ENCODE measurements around the gene SHROOM2.
A peak's percentile ranks its signal among the peaks of the same experiment; 100 is the strongest.
"Not testable (repeated sequence)": the region's sequence is repeated elsewhere in the genome, so short reads cannot be mapped to it uniquely, and the experiment has no call there.

The SHROOM2 gene

GRCh38 chrX:9758021-9758638, 28.1 kb upstream of the SHROOM2 start:
- H3K36me3 ChIP-seq (ENCODE audit: control insufficient read depth, insufficient read depth, low read length): peaks cover 3% of the 10 kb centered on the region
- no peaks in the 10 kb centered on the region for H3K27me3 ChIP-seq (ENCODE audit: control insufficient read depth, insufficient read depth, low read length)
- no peak overlapping the region for H3K9ac ChIP-seq (ENCODE audit: low read depth, low read length)
- H3K9me3 ChIP-seq (ENCODE audit: control insufficient read depth, insufficient read depth, low read length): no peaks in the 10 kb centered on the region
- no peaks in the 10 kb centered on the region for H3K4me1 ChIP-seq (ENCODE audit: control insufficient read depth, insufficient read depth, low read length)
- no peak overlapping the region for H3K4me3 ChIP-seq (ENCODE audit: low read depth, low read length)

DNA sequence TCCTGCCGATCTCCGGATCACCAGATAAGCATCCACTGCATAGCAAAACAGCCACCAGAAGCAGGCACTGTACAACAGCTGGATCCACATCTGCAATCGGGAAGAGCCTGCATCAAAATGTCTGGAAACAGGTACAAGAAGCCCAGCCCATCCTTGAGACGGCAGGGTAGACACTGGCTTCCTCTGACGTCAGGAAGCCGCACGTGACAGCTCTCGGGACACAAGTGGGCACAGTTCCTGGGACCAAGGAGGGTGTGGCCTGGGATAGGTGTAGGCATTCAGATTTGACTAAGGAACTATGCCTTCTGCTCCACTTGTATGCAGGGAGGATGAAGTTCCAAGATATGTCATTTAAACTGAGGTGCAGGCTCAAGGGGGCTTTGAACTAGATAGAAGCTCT, 26.9 kb upstream of the SHROOM2 start:
- Histone ChIP-seq H3K4me3 (ENCODE audit: low read depth, low read length) (no peak overlapping the region), H3K9ac (ENCODE audit: low read depth, low read length) (no peak overlapping the region), H3K27me3 (ENCODE audit: control insufficient read depth, insufficient read depth, low read length) (no peaks in the 10 kb centered on the region), H3K4me1 (ENCODE audit: control insufficient read depth, insufficient read depth, low read length) (no peaks in the 10 kb centered on the region), H3K9me3 (ENCODE audit: control insufficient read depth, insufficient read depth, low read length) (no peaks in the 10 kb centered on the region), H3K36me3 (ENCODE audit: control insufficient read depth, insufficient read depth, low read length) (no peaks in the 10 kb centered on the region)

GRCh38 chrX:9765072-9765736, 21.0 kb upstream of the SHROOM2 start:
- Histone ChIP-seq H3K27me3 (ENCODE audit: control insufficient read depth, insufficient read depth, low read length) (no peaks in the 10 kb centered on the region), H3K4me1 (ENCODE audit: control insufficient read depth, insufficient read depth, low read length) (peaks cover 3% of the 10 kb centered on the region), H3K9ac (ENCODE audit: low read depth, low read length) (peak overlapping the region; percentile 37), H3K36me3 (ENCODE audit: control insufficient read depth, insufficient read depth, low read length) (no peaks in the 10 kb centered on the region), H3K9me3 (ENCODE audit: control insufficient read depth, insufficient read depth, low read length) (no peaks in the 10 kb centered on the region), H3K4me3 (ENCODE audit: low read depth, low read length) (peak overlapping the region; percentile 54)

DNA sequence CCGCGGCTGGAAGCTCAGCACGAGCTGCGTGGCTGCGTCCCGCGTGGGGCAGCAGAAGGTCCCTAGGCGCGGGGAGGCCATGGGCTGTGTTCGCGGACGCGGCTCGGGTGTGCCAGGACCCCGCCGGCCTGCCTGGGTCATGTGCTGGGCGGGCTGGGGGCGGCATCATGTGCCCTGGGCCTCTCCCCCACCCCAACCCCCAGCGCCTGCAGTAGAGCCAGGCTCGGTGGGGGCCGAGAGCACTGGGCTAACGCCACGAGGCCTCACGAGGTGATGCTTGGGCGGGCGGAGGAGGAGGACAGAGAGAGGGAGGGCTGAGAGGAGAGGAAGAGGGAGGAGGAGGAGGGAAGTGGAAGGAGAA, 20.5 kb upstream of the SHROOM2 start, which contains the start of gene GPR143:
TSS of gene GPR143 (minus strand) at position 111 of the 361 bp plus-strand sequence. CDS start at position 81, 30 bp downstream.
- Histone ChIP-seq H3K36me3 (ENCODE audit: control insufficient read depth, insufficient read depth, low read length) (no peaks in the 10 kb centered on the region), H3K4me3 (ENCODE audit: low read depth, low read length) (peak within 1 kb of the TSS; percentile 54), H3K9me3 (ENCODE audit: control insufficient read depth, insufficient read depth, low read length) (peaks cover 3% of the 10 kb centered on the region), H3K27me3 (ENCODE audit: control insufficient read depth, insufficient read depth, low read length) (no peaks in the 10 kb centered on the region), H3K4me1 (ENCODE audit: control insufficient read depth, insufficient read depth, low read length) (peaks cover 3% of the 10 kb centered on the region), H3K9ac (ENCODE audit: low read depth, low read length) (peak within 1 kb of the TSS; percentile 37)

DNA sequence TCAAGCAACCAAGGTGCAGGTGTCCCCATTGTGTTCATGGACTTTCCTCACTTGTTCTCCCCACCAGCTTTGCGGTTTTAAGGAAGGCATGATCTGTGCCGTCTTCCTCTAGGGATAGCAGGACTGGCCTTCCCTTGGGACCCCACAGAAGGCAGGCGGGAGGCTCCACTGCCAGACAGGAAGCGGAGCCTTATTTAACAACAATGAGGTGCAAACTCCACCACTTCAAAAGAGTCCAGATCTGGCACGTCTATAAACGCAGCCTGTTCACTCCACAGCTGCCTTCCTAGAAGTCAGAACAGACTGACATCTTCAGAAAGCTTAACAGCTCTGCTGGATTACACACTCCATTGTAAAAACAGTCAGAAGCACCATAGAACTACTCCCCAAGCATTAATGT, 18.9 kb upstream of the SHROOM2 start:
- H3K27me3 ChIP-seq (ENCODE audit: control insufficient read depth, insufficient read depth, low read length): no peaks in the 10 kb centered on the region
- H3K9ac ChIP-seq (ENCODE audit: low read depth, low read length): no peak overlapping the region
- H3K4me1 ChIP-seq (ENCODE audit: control insufficient read depth, insufficient read depth, low read length): peaks cover 3% of the 10 kb centered on the region
- peaks cover 3% of the 10 kb centered on the region for H3K9me3 ChIP-seq (ENCODE audit: control insufficient read depth, insufficient read depth, low read length)
- H3K36me3 ChIP-seq (ENCODE audit: control insufficient read depth, insufficient read depth, low read length): no peaks in the 10 kb centered on the region
- no peak overlapping the region for H3K4me3 ChIP-seq (ENCODE audit: low read depth, low read length)

DNA sequence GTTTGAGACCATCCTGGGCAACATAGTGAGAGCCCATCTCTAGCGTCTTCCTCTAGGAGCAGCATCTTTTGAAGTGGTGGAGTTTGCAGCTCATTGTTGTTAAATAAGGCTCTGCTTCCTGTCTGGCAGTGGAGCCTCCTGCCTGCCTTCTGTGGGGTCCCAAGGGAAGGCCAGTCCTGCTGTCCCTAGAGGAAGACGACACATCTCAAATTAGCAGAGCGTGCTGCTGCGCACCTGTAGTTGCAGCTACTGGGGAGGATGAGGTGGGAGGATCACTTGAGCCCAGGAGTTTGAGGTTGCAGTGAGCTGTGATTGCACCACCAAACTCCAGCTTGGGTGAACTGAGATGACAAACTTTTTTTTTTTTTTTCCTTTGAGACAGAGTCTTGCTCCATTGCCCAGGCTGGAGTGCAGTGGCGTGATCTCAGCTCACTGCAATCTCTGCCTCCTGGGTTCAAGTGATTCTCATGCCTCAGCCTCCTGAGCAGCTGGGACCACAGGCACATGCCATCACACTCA, 17.8 kb upstream of the SHROOM2 start:
- not testable (repeated sequence) for H3K9me3 ChIP-seq (ENCODE audit: control insufficient read depth, insufficient read depth, low read length); H3K27me3 ChIP-seq (ENCODE audit: control insufficient read depth, insufficient read depth, low read length); H3K4me3 ChIP-seq (ENCODE audit: low read depth, low read length); H3K4me1 ChIP-seq (ENCODE audit: control insufficient read depth, insufficient read depth, low read length); H3K36me3 ChIP-seq (ENCODE audit: control insufficient read depth, insufficient read depth, low read length); H3K9ac ChIP-seq (ENCODE audit: low read depth, low read length)

- Histone ChIP-seq H3K4me1 (ENCODE audit: control insufficient read depth, insufficient read depth, low read length) (peaks cover 3% of the 10 kb centered on the region), H3K9ac (ENCODE audit: low read depth, low read length) (no peak overlapping the region)
Measured at GRCh38 chrX:9770319-9770718, 15.9 kb upstream of the SHROOM2 start.

DNA sequence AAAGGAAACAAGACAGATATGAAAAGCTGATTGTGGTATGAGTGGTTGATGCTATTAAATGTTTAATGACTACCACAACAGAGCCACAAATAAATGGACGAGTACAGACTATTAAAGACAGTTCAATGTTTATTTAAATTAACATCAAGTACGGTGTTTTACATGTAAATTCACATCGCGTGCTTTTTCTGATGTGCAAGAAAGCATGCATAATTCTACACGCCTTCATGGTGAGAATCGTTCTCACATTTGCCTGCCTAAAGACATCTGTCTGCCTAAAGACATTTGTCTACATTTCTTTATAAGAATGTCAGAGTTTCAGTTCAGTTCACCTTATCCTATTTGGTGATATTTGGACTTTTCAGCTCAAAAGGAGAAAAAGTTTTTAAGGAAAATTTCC, 13.3 kb upstream of the SHROOM2 start:
- no peak overlapping the region for H3K9ac ChIP-seq (ENCODE audit: low read depth, low read length)
- peaks cover 3% of the 10 kb centered on the region for H3K9me3 ChIP-seq (ENCODE audit: control insufficient read depth, insufficient read depth, low read length)
- no peaks in the 10 kb centered on the region for H3K36me3 ChIP-seq (ENCODE audit: control insufficient read depth, insufficient read depth, low read length)
- H3K4me1 ChIP-seq (ENCODE audit: control insufficient read depth, insufficient read depth, low read length): no peaks in the 10 kb centered on the region
- no peak overlapping the region for H3K4me3 ChIP-seq (ENCODE audit: low read depth, low read length)
- H3K27me3 ChIP-seq (ENCODE audit: control insufficient read depth, insufficient read depth, low read length): no peaks in the 10 kb centered on the region

More at GRCh38 chrX:9770319-9770718, 15.9 kb upstream of the SHROOM2 start:
- H3K9me3 ChIP-seq (ENCODE audit: control insufficient read depth, insufficient read depth, low read length): peaks cover 3% of the 10 kb centered on the region
- H3K27me3 ChIP-seq (ENCODE audit: control insufficient read depth, insufficient read depth, low read length): no peaks in the 10 kb centered on the region
- no peak overlapping the region for H3K4me3 ChIP-seq (ENCODE audit: low read depth, low read length)
- H3K36me3 ChIP-seq (ENCODE audit: control insufficient read depth, insufficient read depth, low read length): no peaks in the 10 kb centered on the region

- Histone ChIP-seq H3K9ac (ENCODE audit: low read depth, low read length) (no peak overlapping the region), H3K27me3 (ENCODE audit: control insufficient read depth, insufficient read depth, low read length) (no peaks in the 10 kb centered on the region), H3K4me1 (ENCODE audit: control insufficient read depth, insufficient read depth, low read length) (no peaks in the 10 kb centered on the region), H3K36me3 (ENCODE audit: control insufficient read depth, insufficient read depth, low read length) (no peaks in the 10 kb centered on the region), H3K4me3 (ENCODE audit: low read depth, low read length) (no peak overlapping the region), H3K9me3 (ENCODE audit: control insufficient read depth, insufficient read depth, low read length) (no peaks in the 10 kb centered on the region)
Measured at GRCh38 chrX:9775930-9776329, 10.3 kb upstream of the SHROOM2 start.

- Histone ChIP-seq H3K27me3 (ENCODE audit: control insufficient read depth, insufficient read depth, low read length) (no peaks in the 10 kb centered on the region), H3K9ac (ENCODE audit: low read depth, low read length) (no peak overlapping the region), H3K4me3 (ENCODE audit: low read depth, low read length) (no peak overlapping the region), H3K36me3 (ENCODE audit: control insufficient read depth, insufficient read depth, low read length) (no peaks in the 10 kb centered on the region), H3K4me1 (ENCODE audit: control insufficient read depth, insufficient read depth, low read length) (no peaks in the 10 kb centered on the region), H3K9me3 (ENCODE audit: control insufficient read depth, insufficient read depth, low read length) (no peaks in the 10 kb centered on the region)
Measured at GRCh38 chrX:9781941-9782340, 4.3 kb upstream of the SHROOM2 start.

DNA sequence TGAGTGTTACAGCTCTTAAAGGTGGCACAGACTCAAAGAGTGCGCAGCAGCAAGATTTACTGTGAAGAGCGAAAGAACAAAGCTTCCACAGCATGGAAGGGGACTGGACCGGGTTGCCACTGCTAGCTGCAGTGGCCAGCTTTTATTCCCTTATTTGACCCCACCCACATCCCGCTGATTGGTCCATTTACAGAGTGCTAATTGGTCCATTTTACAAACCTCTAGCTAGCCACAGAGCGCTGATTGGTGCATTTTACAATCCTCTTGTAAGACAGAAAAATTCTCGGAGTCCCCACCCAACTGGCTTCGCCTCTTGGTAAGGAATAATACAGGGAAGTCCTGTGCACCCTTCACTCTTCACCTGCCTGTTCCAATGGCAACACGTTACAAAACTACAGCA, 1.9 kb upstream of the SHROOM2 start:
- Histone ChIP-seq H3K27me3 (ENCODE audit: control insufficient read depth, insufficient read depth, low read length) (no peaks in the 10 kb centered on the region), H3K9ac (ENCODE audit: low read depth, low read length) (no peak overlapping the region), H3K9me3 (ENCODE audit: control insufficient read depth, insufficient read depth, low read length) (no peaks in the 10 kb centered on the region), H3K36me3 (ENCODE audit: control insufficient read depth, insufficient read depth, low read length) (no peaks in the 10 kb centered on the region), H3K4me3 (ENCODE audit: low read depth, low read length) (no peak overlapping the region), H3K4me1 (ENCODE audit: control insufficient read depth, insufficient read depth, low read length) (peaks cover 4% of the 10 kb centered on the region)

GRCh38 chrX:9785254-9785943, 830 bp upstream of the SHROOM2 start:
- Histone ChIP-seq H3K4me1 (ENCODE audit: control insufficient read depth, insufficient read depth, low read length) (peaks cover 12% of the 10 kb centered on the region), H3K36me3 (ENCODE audit: control insufficient read depth, insufficient read depth, low read length) (no peaks in the 10 kb centered on the region), H3K27me3 (ENCODE audit: control insufficient read depth, insufficient read depth, low read length) (no peaks in the 10 kb centered on the region), H3K9ac (ENCODE audit: low read depth, low read length) (no peak overlapping the region), H3K9me3 (ENCODE audit: control insufficient read depth, insufficient read depth, low read length) (no peaks in the 10 kb centered on the region), H3K4me3 (ENCODE audit: low read depth, low read length) (peak overlapping the region; percentile 46)

All from iPS-15b (cell line).